GM13977 (cell line): ENCODE measurements around the gene SLC17A3.
A peak's percentile ranks its signal among the peaks of the same experiment; 100 is the strongest.

Experiments used
- DNase-seq: peaks from one replicate; pipeline ENCODE4 v3.0.0; 2012; ENCODE audit warnings: low spot score
- CTCF ChIP-seq: IDR thresholded peaks from 2 replicates; pipeline ENCODE4 v1.5.1; 2012; ENCODE audit warnings: mild to moderate bottlenecking, control low read depth; ENCODE audit not compliant: insufficient read depth; ENCODE audit errors: extremely low read depth, missing control alignments
- in situ Hi-C: fragments of 300-500 bp; cut with MboI; formaldehyde crosslinking; loops from one replicate; pipeline ENCODE4 v1.12.0; 2022; ENCODE audit warnings: low sequenced_read_pairs, low pct_unique_long_range_greater_than_20kb, mixed read lengths, inconsistent platforms; ENCODE audit not compliant: unreplicated experiment

SLC17A3 gene

GRCh38 chr6:25895771-25896170, 21.7 kb upstream of the SLC17A3 start:
- no peak for DNase-seq
- in situ Hi-C loops: no loop called here
- no peak for TF ChIP-seq CTCF

GRCh38 chr6:25893778-25894177, 19.7 kb upstream of the SLC17A3 start:
- no peak for DNase-seq
- in situ Hi-C loops: no loop called here
- no peak for TF ChIP-seq CTCF

- DNase-seq: no peak
- no peak for TF ChIP-seq CTCF
- in situ Hi-C loops: no loop called here
Observed at GRCh38 chr6:25892877-25893276, 18.8 kb upstream of the SLC17A3 start.

- in situ Hi-C loops: no loop called here
- TF ChIP-seq CTCF: peak; percentile 18
- DNase-seq: no peak
Observed at GRCh38 chr6:25889877-25890853, 16.1 kb upstream of the SLC17A3 start.

GRCh38 chr6:25888626-25889025, 14.6 kb upstream of the SLC17A3 start:
- in situ Hi-C loops: no loop called here
- no peak for TF ChIP-seq CTCF
- DNase-seq: no peak

- in situ Hi-C loops: no loop called here
- DNase-seq: no peak
- no peak for TF ChIP-seq CTCF
Observed at GRCh38 chr6:25886066-25886465, 12.0 kb upstream of the SLC17A3 start.
